Transverse colon (tissue), 3 donors: ENCODE data around the gene GEN1.
"Not testable (repeated sequence)": the region's sequence is repeated elsewhere in the genome, so short reads cannot be mapped to it uniquely, and the experiment has no call there.

Source experiments
- EP300 ChIP-seq: sonication (generic); formaldehyde crosslinking; IDR thresholded peaks from one replicate; pipeline ENCODE4 v1.6.1; 2017; ENCODE audit warnings: antibody characterized with exemption, low read depth
- TF ChIP-seq, protein P1 (sequence below), 5 experiments: fragments of 200-600 bp in 3 of 5; fragments of 450-650 bp in 2 of 5; sonication (generic) in 3 of 5; IDR thresholded peaks; 1 replicate in 2 of 5; 2 replicates in 3 of 5; pipeline ENCODE4 v1.5.1; 2016 to 2017; ENCODE audit warnings: antibody characterized with exemption in 5 of 5, inconsistent platforms in 3 of 5, mild to moderate bottlenecking in 2 of 5, moderate library complexity in 1 of 5

DNA sequence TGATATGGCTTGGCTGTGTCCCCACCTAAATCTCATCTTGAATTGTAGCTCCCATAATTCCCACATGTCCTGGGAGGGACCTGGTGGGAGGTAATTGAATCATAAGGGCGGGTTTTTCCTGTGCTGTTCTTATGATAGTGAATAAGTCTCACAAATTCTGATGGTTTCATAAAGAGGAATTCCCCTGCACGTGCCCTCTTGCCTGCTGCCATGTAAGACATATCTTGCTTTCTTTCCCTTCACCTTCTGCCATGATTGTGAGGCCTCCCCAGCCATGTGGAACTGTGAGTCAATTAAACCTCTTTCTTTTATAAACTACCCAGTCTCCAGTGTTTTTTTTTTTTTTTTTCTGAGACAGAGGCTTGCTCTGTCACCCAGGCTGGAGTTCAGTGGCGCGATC, 69.7 kb downstream of the GEN1 start:
- TF ChIP-seq EP300 = not testable (repeated sequence)
- TF ChIP-seq, protein P1, sequence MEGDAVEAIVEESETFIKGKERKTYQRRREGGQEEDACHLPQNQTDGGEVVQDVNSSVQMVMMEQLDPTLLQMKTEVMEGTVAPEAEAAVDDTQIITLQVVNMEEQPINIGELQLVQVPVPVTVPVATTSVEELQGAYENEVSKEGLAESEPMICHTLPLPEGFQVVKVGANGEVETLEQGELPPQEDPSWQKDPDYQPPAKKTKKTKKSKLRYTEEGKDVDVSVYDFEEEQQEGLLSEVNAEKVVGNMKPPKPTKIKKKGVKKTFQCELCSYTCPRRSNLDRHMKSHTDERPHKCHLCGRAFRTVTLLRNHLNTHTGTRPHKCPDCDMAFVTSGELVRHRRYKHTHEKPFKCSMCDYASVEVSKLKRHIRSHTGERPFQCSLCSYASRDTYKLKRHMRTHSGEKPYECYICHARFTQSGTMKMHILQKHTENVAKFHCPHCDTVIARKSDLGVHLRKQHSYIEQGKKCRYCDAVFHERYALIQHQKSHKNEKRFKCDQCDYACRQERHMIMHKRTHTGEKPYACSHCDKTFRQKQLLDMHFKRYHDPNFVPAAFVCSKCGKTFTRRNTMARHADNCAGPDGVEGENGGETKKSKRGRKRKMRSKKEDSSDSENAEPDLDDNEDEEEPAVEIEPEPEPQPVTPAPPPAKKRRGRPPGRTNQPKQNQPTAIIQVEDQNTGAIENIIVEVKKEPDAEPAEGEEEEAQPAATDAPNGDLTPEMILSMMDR (IDR thresholded peaks at IDR 0.05) = not testable (repeated sequence)
